ENCODE results near the gene TNNT3.

Gene TNNT3

DNA sequence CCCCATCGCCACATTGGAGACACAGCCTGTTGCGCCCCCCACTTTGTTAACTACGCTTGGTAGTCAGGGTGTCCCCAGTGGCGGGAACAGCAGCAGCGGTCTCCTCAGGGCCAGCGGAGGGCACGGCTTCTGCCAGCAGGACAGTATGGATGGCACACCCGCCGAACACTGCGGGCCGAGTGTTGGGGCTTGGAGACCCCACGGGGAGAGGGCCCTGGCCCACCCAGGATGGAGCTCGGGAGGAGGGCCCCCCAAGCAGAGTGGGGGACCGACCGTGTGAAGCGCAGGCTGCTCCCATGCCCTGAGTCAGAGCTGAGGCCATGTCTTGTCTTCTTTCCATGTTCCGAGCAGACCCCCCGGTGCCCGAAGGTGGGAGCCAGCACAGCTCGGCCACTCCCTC lies 45.5 kb downstream of the TNNT3 start:
- Histone ChIP-seq H3K4me3 (ENCODE audit: severe bottlenecking) (no peak overlapping the region), H3K36me3 (ENCODE audit: low read depth) (no peaks in the 10 kb centered on the region), H3K27me3 (ENCODE audit: insufficient read depth, poor library complexity, severe bottlenecking) (no peaks in the 10 kb centered on the region), H3K4me1 (ENCODE audit: insufficient read depth, poor library complexity, severe bottlenecking) (no peaks in the 10 kb centered on the region), H3K9me3 (ENCODE audit: severe bottlenecking) (no peaks in the 10 kb centered on the region), H3K27ac (ENCODE audit: poor library complexity, severe bottlenecking) (no peak overlapping the region)
- DNase-seq (ENCODE audit: low spot score) (no peak), ATAC-seq (ENCODE audit: low read depth) (no peak)
- TF ChIP-seq, protein P1, sequence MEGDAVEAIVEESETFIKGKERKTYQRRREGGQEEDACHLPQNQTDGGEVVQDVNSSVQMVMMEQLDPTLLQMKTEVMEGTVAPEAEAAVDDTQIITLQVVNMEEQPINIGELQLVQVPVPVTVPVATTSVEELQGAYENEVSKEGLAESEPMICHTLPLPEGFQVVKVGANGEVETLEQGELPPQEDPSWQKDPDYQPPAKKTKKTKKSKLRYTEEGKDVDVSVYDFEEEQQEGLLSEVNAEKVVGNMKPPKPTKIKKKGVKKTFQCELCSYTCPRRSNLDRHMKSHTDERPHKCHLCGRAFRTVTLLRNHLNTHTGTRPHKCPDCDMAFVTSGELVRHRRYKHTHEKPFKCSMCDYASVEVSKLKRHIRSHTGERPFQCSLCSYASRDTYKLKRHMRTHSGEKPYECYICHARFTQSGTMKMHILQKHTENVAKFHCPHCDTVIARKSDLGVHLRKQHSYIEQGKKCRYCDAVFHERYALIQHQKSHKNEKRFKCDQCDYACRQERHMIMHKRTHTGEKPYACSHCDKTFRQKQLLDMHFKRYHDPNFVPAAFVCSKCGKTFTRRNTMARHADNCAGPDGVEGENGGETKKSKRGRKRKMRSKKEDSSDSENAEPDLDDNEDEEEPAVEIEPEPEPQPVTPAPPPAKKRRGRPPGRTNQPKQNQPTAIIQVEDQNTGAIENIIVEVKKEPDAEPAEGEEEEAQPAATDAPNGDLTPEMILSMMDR (IDR thresholded peaks at IDR 0.05; ENCODE audit: poor library complexity, severe bottlenecking) = no peak

DNA sequence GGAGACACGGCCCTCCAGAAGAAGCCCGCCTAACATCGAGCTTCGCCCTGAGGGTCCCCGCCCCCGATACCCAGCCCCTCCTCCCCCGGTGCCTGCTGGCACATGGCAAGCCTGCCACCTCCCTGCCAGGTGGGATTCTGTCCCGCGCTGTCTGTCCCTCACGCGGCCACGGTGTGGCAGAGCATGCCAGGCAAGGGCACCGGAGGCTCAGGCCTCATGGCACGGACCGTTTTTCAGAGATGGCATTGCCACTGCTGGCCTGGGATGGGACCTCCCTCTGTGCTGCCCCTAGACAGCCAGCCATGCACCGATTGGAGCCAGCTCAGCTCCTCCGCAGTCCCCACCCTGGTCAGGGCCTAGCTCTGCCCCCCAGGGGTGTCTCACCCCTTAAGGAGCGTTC lies 47.0 kb downstream of the TNNT3 start:
- Histone ChIP-seq H3K27me3 (ENCODE audit: insufficient read depth, poor library complexity, severe bottlenecking) (no peaks in the 10 kb centered on the region), H3K4me3 (ENCODE audit: severe bottlenecking) (no peak overlapping the region), H3K9me3 (ENCODE audit: severe bottlenecking) (no peaks in the 10 kb centered on the region), H3K36me3 (ENCODE audit: low read depth) (no peaks in the 10 kb centered on the region), H3K27ac (ENCODE audit: poor library complexity, severe bottlenecking) (no peak overlapping the region), H3K4me1 (ENCODE audit: insufficient read depth, poor library complexity, severe bottlenecking) (no peaks in the 10 kb centered on the region)
- ATAC-seq (ENCODE audit: low read depth) (no peak), DNase-seq (ENCODE audit: low spot score) (no peak)
- TF ChIP-seq, protein P1 (IDR thresholded peaks at IDR 0.05; ENCODE audit: poor library complexity, severe bottlenecking) = no peak

DNA sequence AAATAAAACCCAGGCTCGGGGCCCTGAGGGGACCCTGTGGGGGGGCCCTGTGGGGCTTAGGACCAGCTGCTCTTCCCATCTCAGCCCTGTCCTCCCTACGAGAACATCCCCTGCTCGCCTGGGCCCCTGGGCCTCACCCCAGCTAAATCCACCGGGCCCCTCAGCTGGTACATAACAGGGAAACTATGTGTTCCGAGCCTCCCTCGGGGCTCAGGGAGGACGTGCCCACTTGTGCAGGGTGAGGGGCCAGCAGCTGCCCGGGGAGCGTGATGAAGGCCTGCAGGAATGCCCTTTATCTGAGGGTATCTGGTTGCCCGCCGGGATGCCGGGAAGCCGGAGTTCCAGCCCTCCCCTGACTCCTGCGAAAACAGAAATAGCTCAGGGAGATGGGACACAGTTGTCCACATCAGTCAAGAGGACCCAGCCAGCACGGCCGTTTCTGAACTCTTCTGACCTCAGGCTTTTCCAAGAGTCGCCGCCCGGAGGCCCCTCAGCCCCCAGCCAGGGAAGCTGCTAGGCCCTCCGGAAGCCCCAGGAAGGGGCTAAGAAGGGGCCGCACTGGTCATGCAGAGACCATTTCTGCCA lies 48.2 kb downstream of the TNNT3 start:
- DNase-seq (ENCODE audit: low spot score) (no peak), ATAC-seq (ENCODE audit: low read depth) (no peak)
- H3K4me3 ChIP-seq (ENCODE audit: severe bottlenecking) = no peak overlapping the region
- no peaks in the 10 kb centered on the region for H3K27me3 ChIP-seq (ENCODE audit: insufficient read depth, poor library complexity, severe bottlenecking)
- H3K4me1 ChIP-seq (ENCODE audit: insufficient read depth, poor library complexity, severe bottlenecking) = no peaks in the 10 kb centered on the region
- no peaks in the 10 kb centered on the region for H3K9me3 ChIP-seq (ENCODE audit: severe bottlenecking)
- H3K27ac ChIP-seq (ENCODE audit: poor library complexity, severe bottlenecking) = no peak overlapping the region
- TF ChIP-seq, protein P1 (IDR thresholded peaks at IDR 0.05; ENCODE audit: poor library complexity, severe bottlenecking) = no peak
- no peaks in the 10 kb centered on the region for H3K36me3 ChIP-seq (ENCODE audit: low read depth)

DNA sequence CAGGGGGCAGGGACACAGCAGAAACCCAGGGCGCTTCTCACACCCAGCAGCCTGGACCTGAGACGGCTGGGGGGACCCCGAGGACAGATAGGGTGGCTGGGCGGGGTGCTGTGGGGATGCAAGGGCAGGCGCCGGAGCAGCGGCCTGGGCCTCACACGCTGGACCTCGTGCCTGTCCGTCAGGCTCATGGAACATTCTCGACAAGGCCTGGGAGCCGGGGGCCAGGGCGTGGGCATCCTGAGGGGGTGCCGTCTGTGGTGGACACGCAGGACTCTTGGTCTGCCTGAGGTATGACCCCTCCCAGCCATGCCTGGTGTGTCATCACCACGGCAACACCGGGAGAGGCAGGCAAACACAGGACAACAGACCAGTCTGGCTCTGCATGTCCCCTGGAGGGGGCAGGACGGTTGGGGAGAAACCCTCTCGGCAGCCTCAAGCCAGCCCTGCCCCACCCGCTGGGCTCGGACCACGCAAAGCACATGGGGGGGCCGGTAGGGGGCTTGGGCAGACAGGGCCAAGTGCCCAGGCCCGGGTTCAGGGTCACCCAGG lies 49.0 kb downstream of the TNNT3 start:
- Histone ChIP-seq H3K9me3 (ENCODE audit: severe bottlenecking) (no peaks in the 10 kb centered on the region), H3K27ac (ENCODE audit: poor library complexity, severe bottlenecking) (no peak overlapping the region), H3K36me3 (ENCODE audit: low read depth) (no peaks in the 10 kb centered on the region), H3K4me3 (ENCODE audit: severe bottlenecking) (no peak overlapping the region), H3K4me1 (ENCODE audit: insufficient read depth, poor library complexity, severe bottlenecking) (no peaks in the 10 kb centered on the region), H3K27me3 (ENCODE audit: insufficient read depth, poor library complexity, severe bottlenecking) (no peaks in the 10 kb centered on the region)
- ATAC-seq (ENCODE audit: low read depth) (peak; percentile 55; the same call in 1 of the 3 replicates), DNase-seq (ENCODE audit: low spot score) (no peak)
- TF ChIP-seq, protein P1 (IDR thresholded peaks at IDR 0.05; ENCODE audit: poor library complexity, severe bottlenecking) = no peak

DNA sequence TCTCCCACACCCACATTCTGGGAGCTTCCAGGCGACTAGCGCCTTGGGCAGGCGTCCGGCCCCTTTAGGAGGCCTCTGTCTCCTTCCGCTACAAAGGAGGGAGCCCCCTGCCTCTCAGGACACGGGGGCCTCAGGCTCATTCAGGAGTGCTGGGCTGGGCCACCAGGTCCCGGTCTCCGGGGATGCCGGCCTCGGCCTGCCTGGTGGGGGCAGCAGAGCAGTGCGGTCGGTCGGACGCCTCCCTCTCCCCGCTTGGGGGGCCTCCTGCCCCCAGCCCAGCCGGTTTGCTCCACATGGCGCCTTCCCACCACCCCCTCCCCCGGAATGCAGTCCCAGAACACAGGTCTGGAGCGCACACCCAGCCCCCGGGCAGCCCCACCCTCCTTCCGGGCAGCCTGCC lies 49.5 kb downstream of the TNNT3 start:
- no peaks in the 10 kb centered on the region for H3K4me1 ChIP-seq (ENCODE audit: insufficient read depth, poor library complexity, severe bottlenecking)
- peak; percentile 25; the same call in 1 of the 3 replicates for ATAC-seq (ENCODE audit: low read depth)
- DNase-seq (ENCODE audit: low spot score) = no peak
- no peaks in the 10 kb centered on the region for H3K36me3 ChIP-seq (ENCODE audit: low read depth)
- no peak overlapping the region for H3K4me3 ChIP-seq (ENCODE audit: severe bottlenecking)
- H3K27me3 ChIP-seq (ENCODE audit: insufficient read depth, poor library complexity, severe bottlenecking) = no peaks in the 10 kb centered on the region
- TF ChIP-seq, protein P1 (IDR thresholded peaks at IDR 0.05; ENCODE audit: poor library complexity, severe bottlenecking) = no peak
- H3K9me3 ChIP-seq (ENCODE audit: severe bottlenecking) = no peaks in the 10 kb centered on the region
- H3K27ac ChIP-seq (ENCODE audit: poor library complexity, severe bottlenecking) = no peak overlapping the region

Measured in RWPE2 (cell line).